Bronchial epithelial cell (primary cell): ENCODE results near the gene ERI3. TPM values are rescaled to one million over a fixed set of nuclear protein-coding genes. Genes with fewer than 3 reads are reported as not detected.
A peak's percentile ranks its signal among the peaks of the same experiment; 100 is the strongest.

Source experiments
- DNase-seq: peaks from one replicate; pipeline ENCODE4 v3.0.0-alpha.2; 2010; ENCODE audit warnings: low read depth
- FAIRE-seq: peaks from 2 replicates; lab custom pipeline; 2011; peaks lifted over from hg19 to GRCh38; lab: Jason Lieb, UNC
- H3K27me3 ChIP-seq: 2 replicates; pipeline ENCODE4 v1.5.1; 2011; ENCODE audit warnings: low read length; ENCODE audit not compliant: control insufficient read depth, insufficient read depth
- H3K36me3 ChIP-seq: 2 replicates; pipeline ENCODE4 v1.5.1; 2011; ENCODE audit warnings: low read length; ENCODE audit not compliant: control insufficient read depth, insufficient read depth
- H3K4me3 ChIP-seq: 2 replicates; pipeline ENCODE4 v1.5.1; 2011; ENCODE audit warnings: mild to moderate bottlenecking, low read depth, low read length, control low read depth
- CTCF ChIP-seq: IDR thresholded peaks from 2 replicates; pipeline ENCODE4 v1.5.1; 2011; ENCODE audit warnings: mild to moderate bottlenecking, moderate library complexity, low read length, control low read depth, inconsistent platforms; ENCODE audit not compliant: insufficient read depth, severe bottlenecking
- total RNA-seq: library from RNA; depleted of rRNA; stranded (reverse); fragments of >200 nt; gene quantifications from 2 replicates; pipeline ENCODE4 v1.2.1, GENCODE V29; 2014

The ERI3 gene
- total RNA-seq, 1 donor from 2014 or later: 22.1 TPM

- FAIRE-seq: no peak
These were observed 33.6 kb downstream of the ERI3 start for GRCh38 chr1:44321466-44321865.

GRCh38 chr1:44318097-44319088 lies 36.7 kb downstream of the ERI3 start:
- no peak overlapping the region for H3K4me3 ChIP-seq
- no peaks in the 10 kb centered on the region for H3K27me3 ChIP-seq
- peak; percentile 23 for DNase-seq
- peak; percentile 71 for TF ChIP-seq CTCF
- FAIRE-seq: no peak
- H3K36me3 ChIP-seq: peaks cover 9% of the 10 kb centered on the region

More at GRCh38 chr1:44321466-44321865, 33.6 kb downstream of the ERI3 start:
- H3K36me3 ChIP-seq: peaks cover 2% of the 10 kb centered on the region
- DNase-seq: no peak
- no peak for TF ChIP-seq CTCF
- no peak overlapping the region for H3K4me3 ChIP-seq
- H3K27me3 ChIP-seq: no peaks in the 10 kb centered on the region

- Histone ChIP-seq H3K4me3 (no peak overlapping the region), H3K27me3 (no peaks in the 10 kb centered on the region), H3K36me3 (peaks cover 15% of the 10 kb centered on the region)
- DNase-seq: no peak
- FAIRE-seq: peak; percentile 23
- TF ChIP-seq CTCF: no peak
These were observed 38.8 kb downstream of the ERI3 start for GRCh38 chr1:44316231-44316759.

- no peak for FAIRE-seq
- TF ChIP-seq CTCF: no peak
- DNase-seq: no peak
- Histone ChIP-seq H3K36me3 (peaks cover 15% of the 10 kb centered on the region), H3K27me3 (no peaks in the 10 kb centered on the region), H3K4me3 (no peak overlapping the region)
These were observed 39.5 kb downstream of the ERI3 start for GRCh38 chr1:44315521-44315920.

- Histone ChIP-seq H3K4me3 (no peak overlapping the region), H3K36me3 (peaks cover 15% of the 10 kb centered on the region), H3K27me3 (no peaks in the 10 kb centered on the region)
- DNase-seq: no peak
- TF ChIP-seq CTCF: peak; percentile 17
- no peak for FAIRE-seq
These were observed 40.6 kb downstream of the ERI3 start for GRCh38 chr1:44314452-44314851.
